Neural progenitor cell (in vitro differentiated cells): ENCODE data around the gene ARL4C.

ENCODE experiments used
- EZH2 ChIP-seq: fragments of 200-600 bp; sonication (generic); IDR thresholded peaks from 2 replicates; pipeline ENCODE4 v1.6.1; 2017; ENCODE audit warnings: antibody characterized with exemption, mild to moderate bottlenecking, moderate library complexity
- EZH2phosphoT487 ChIP-seq: fragments of 200-600 bp; sonication (generic); IDR thresholded peaks from 2 replicates; pipeline ENCODE4 v1.6.1; 2017; ENCODE audit warnings: antibody characterized with exemption
- TF ChIP-seq, protein P1 (sequence below): fragments of 200-600 bp; sonication (generic); IDR thresholded peaks from 2 replicates; pipeline ENCODE4 v1.5.1; 2017; ENCODE audit warnings: antibody characterized with exemption, mild to moderate bottlenecking

DNA sequence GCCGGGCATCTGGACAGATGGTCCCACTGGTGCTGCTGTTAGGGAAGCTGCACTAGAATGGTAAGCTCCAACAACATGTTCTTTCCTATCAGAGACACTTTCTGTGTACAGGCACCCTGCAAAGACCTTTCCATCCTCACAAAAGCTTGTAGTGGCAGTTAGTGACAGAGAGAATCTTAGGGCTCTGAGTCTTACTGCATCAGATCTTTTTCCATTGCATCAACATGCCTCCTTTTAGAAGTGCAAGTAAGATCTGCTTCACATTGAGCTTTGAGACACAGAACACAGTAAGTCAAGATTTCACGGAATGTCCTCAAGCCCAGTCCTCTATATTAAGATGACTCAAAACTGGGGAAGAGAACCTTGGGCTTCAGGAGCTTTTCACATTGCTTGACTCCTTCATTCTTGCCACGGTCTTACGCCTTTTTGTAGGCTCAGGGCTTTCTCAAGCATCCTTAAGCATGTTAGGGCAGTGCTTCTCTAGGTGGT is 52.6 kb downstream of the ARL4C start:
- no peak for TF ChIP-seq EZH2
- TF ChIP-seq, protein P1, sequence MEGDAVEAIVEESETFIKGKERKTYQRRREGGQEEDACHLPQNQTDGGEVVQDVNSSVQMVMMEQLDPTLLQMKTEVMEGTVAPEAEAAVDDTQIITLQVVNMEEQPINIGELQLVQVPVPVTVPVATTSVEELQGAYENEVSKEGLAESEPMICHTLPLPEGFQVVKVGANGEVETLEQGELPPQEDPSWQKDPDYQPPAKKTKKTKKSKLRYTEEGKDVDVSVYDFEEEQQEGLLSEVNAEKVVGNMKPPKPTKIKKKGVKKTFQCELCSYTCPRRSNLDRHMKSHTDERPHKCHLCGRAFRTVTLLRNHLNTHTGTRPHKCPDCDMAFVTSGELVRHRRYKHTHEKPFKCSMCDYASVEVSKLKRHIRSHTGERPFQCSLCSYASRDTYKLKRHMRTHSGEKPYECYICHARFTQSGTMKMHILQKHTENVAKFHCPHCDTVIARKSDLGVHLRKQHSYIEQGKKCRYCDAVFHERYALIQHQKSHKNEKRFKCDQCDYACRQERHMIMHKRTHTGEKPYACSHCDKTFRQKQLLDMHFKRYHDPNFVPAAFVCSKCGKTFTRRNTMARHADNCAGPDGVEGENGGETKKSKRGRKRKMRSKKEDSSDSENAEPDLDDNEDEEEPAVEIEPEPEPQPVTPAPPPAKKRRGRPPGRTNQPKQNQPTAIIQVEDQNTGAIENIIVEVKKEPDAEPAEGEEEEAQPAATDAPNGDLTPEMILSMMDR = no peak
- TF ChIP-seq EZH2phosphoT487 = no peak
